ACC112 (cell line): Measurements from ENCODE around the gene MOB3A.
"Not testable (repeated sequence)": the region's sequence is repeated elsewhere in the genome, so short reads cannot be mapped to it uniquely, and the experiment has no call there.

Experiments used
- H2AFZ ChIP-seq: fragments of 200-600 bp; sonication (generic); one replicate; pipeline ENCODE4 v1.6.0; 2017; ENCODE audit warnings: antibody characterized with exemption, low read length; ENCODE audit not compliant: unreplicated experiment
- H3K27ac ChIP-seq: fragments of 200-600 bp; sonication (generic); 2 replicates; pipeline ENCODE4 v1.5.1; 2014; ENCODE audit warnings: low read depth, mild to moderate bottlenecking, antibody characterized with exemption, low read length, moderate library complexity
- H3K27me3 ChIP-seq: fragments of 200-600 bp; sonication (generic); 2 replicates; pipeline ENCODE4 v1.6.1; 2014; ENCODE audit warnings: mild to moderate bottlenecking, antibody characterized with exemption, low read length, moderate library complexity, mixed read lengths; ENCODE audit not compliant: insufficient read depth
- H3K36me3 ChIP-seq: fragments of 200-600 bp; sonication (generic); 2 replicates; pipeline ENCODE4 v1.6.1; 2016; ENCODE audit warnings: mild to moderate bottlenecking, antibody characterized with exemption, low read length, moderate library complexity, mixed read lengths; ENCODE audit not compliant: insufficient read depth
- H3K4me1 ChIP-seq: fragments of 200-600 bp; sonication (generic); one replicate; pipeline ENCODE4 v1.6.1; 2016; ENCODE audit warnings: low read length, mixed read lengths; ENCODE audit not compliant: insufficient read depth, unreplicated experiment, control insufficient read depth
- H3K4me3 ChIP-seq: fragments of 200-600 bp; sonication (generic); 2 replicates; pipeline ENCODE4 v1.5.1; 2014; ENCODE audit warnings: mild to moderate bottlenecking, low read depth, low read length
- H3K79me2 ChIP-seq: fragments of 200-600 bp; sonication (generic); one replicate; pipeline ENCODE4 v1.6.0; 2016; ENCODE audit warnings: low read length; ENCODE audit not compliant: control insufficient read depth, unreplicated experiment, insufficient read depth

Gene MOB3A

GRCh38 chr19:2034729-2035589 lies 61.2 kb downstream of the MOB3A start:
- Histone ChIP-seq H3K36me3 (no peaks in the 10 kb centered on the region), H3K4me1 (peaks cover 14% of the 10 kb centered on the region), H3K27me3 (no peaks in the 10 kb centered on the region), H2AFZ (no peak overlapping the region), H3K4me3 (no peak overlapping the region), H3K79me2 (no peaks in the 10 kb centered on the region), H3K27ac (no peak overlapping the region)

GRCh38 chr19:2034253-2034652 lies 61.9 kb downstream of the MOB3A start:
- not testable (repeated sequence) for H3K27me3 ChIP-seq, H3K36me3 ChIP-seq, H3K27ac ChIP-seq, H3K4me3 ChIP-seq, H2AFZ ChIP-seq, H3K79me2 ChIP-seq
- peaks cover 14% of the 10 kb centered on the region for H3K4me1 ChIP-seq

DNA sequence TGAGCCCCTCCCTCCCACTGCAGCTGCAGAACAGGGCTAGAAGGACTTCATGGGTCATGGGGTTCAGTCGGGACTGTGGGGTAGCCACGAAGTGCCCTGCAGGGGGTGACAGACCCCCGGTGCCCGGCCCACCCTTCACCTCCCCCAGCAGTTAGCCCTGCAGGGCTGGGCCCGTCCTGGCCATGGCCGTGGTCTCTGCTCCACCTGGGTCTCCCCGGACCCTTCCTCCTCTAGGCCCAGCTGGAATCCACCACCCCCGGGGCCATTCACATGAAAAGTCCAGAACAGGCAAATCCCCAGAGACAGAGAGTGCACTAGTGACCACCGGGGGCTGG lies 62.3 kb downstream of the MOB3A start:
- H3K79me2 ChIP-seq: no peaks in the 10 kb centered on the region
- no peak overlapping the region for H3K27ac ChIP-seq
- no peak overlapping the region for H3K4me3 ChIP-seq
- no peaks in the 10 kb centered on the region for H3K27me3 ChIP-seq
- H3K4me1 ChIP-seq: peaks cover 15% of the 10 kb centered on the region
- H3K36me3 ChIP-seq: no peaks in the 10 kb centered on the region
- H2AFZ ChIP-seq: no peak overlapping the region

DNA sequence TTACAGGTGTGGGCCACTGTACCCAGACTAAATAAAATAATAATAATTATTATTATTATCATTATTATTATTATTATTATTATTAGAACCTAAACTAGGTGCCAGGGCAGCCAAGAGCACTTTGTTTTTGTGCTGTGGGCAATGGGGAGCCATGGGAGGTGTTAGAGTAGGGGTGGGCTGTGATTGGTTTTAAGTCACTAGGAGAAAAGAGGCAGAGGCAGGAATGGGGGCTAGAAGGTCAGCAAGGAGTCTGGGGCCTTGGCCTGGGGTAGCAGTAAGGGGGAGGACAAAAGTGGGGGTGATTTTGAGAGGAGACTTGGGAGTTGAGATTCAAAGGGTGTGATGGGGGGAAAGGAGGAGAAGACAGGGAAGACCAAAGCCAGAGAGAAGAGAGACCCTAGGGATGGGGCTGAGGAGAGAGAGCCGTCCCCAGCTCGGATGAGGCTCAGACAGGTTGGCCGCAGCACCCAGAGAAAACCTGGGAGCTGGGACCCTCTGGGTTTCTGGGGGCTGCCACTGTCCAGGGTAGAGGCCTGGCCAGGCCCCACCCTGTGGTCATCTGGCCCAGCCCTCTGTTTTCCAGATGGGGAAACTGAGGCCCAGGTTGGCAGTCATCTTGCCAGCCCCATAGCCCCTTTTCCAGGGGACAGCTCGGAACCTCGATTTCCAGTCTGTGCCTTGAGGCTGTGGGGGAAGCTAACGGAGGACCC lies 62.9 kb downstream of the MOB3A start:
- H3K4me1 ChIP-seq: peaks cover 19% of the 10 kb centered on the region
- no peak overlapping the region for H3K27ac ChIP-seq
- H3K27me3 ChIP-seq: no peaks in the 10 kb centered on the region
- H3K79me2 ChIP-seq: no peaks in the 10 kb centered on the region
- no peak overlapping the region for H3K4me3 ChIP-seq
- no peaks in the 10 kb centered on the region for H3K36me3 ChIP-seq
- no peak overlapping the region for H2AFZ ChIP-seq

- H3K27me3 ChIP-seq: no peaks in the 10 kb centered on the region
- H3K27ac ChIP-seq: peak overlapping the region; percentile 82
- peak overlapping the region; percentile 58 for H3K4me3 ChIP-seq
- H2AFZ ChIP-seq: peak overlapping the region; percentile 60
- H3K4me1 ChIP-seq: peaks cover 22% of the 10 kb centered on the region
- H3K79me2 ChIP-seq: no peaks in the 10 kb centered on the region
- no peaks in the 10 kb centered on the region for H3K36me3 ChIP-seq
These were observed 63.7 kb downstream of the MOB3A start for GRCh38 chr19:2032296-2032941.

GRCh38 chr19:2027361-2027760 lies 68.8 kb downstream of the MOB3A start:
- no peak overlapping the region for H2AFZ ChIP-seq
- peaks cover 17% of the 10 kb centered on the region for H3K4me1 ChIP-seq
- H3K27ac ChIP-seq: no peak overlapping the region

DNA sequence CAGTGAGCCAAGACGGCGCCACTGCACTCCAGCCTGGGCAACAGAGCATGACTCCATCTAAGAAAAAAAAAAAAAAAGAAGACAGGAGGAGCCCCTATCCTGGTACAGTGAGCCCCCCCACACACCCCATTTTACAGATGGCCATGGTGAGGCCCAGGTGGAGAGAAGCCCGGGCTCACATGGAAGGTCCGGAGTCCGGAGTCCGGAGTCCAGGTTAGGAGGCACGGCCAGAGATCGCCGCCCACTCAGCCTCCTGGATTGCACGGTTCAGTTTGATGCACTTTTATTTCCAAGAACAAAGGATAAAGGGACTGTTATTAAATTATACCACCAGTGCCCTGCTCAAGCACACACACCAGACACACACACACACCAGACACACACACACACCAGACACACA lies 69.4 kb downstream of the MOB3A start:
- peaks cover 12% of the 10 kb centered on the region for H3K4me1 ChIP-seq
- no peaks in the 10 kb centered on the region for H3K79me2 ChIP-seq
- no peak overlapping the region for H2AFZ ChIP-seq
- no peak overlapping the region for H3K27ac ChIP-seq
- H3K27me3 ChIP-seq: no peaks in the 10 kb centered on the region
- H3K4me3 ChIP-seq: no peak overlapping the region
- H3K36me3 ChIP-seq: no peaks in the 10 kb centered on the region

More at GRCh38 chr19:2027361-2027760, 68.8 kb downstream of the MOB3A start:
- no peaks in the 10 kb centered on the region for H3K27me3 ChIP-seq
- no peak overlapping the region for H3K4me3 ChIP-seq
- H3K79me2 ChIP-seq: no peaks in the 10 kb centered on the region
- H3K36me3 ChIP-seq: no peaks in the 10 kb centered on the region

DNA sequence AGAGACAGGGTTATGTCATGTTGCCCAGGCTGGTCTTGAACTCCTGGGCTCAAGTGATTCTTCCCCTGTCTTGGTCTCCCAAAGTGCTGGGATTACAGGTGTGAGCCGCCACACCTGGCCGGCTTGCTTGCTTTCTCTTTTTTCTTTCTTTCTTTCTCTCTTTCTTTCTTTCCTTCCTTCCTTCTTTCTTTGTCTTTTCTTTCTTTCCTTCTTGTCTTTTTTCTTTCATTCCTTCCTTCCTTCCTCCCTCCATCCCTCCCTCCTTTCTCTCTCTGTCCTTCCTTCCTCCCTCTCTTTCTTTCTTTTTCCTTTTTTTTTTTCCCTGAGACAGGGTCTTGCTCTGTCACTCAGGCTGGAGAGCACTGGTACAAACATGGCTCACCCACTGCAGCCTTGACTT lies 73.8 kb downstream of the MOB3A start:
- Histone ChIP-seq H3K4me3 (no peak overlapping the region), H3K36me3 (no peaks in the 10 kb centered on the region), H2AFZ (no peak overlapping the region), H3K27me3 (no peaks in the 10 kb centered on the region), H3K4me1 (no peaks in the 10 kb centered on the region), H3K27ac (no peak overlapping the region), H3K79me2 (no peaks in the 10 kb centered on the region)

DNA sequence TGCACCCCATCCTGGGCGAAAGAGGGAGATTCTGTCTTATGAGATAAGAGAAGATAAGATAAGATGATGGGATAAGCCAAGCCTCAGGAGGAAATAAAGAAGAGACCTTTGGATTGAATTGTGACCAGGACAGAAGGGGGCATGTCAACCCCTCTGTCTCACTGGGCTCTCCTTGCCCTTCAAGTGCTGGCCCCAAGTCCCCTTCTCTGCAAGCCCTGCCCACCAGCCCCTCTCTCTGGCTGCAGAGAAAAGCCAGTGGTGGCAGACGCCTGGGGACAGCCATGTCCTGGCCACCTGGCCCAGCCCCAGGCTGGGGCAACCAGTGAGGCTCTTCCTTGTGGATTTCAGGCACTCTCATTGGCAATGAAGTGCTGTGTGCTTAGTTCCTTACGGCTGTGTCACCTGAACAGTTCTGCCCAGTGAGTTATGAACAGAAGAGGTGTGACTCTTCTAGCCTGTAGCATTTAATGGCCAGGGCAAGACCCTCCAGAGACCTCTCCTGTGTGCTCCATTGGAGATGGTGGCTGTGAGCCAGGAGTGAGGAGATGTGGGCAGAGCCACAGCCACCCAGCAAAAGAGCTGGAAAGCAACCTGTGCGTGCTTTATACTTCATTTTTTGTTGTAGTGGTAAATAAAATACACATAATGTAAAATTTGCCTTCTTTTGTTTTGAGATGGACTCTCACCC lies 74.5 kb downstream of the MOB3A start:
- Histone ChIP-seq H3K4me1 (no peaks in the 10 kb centered on the region), H2AFZ (no peak overlapping the region), H3K27ac (no peak overlapping the region), H3K79me2 (no peaks in the 10 kb centered on the region), H3K4me3 (no peak overlapping the region), H3K36me3 (no peaks in the 10 kb centered on the region), H3K27me3 (no peaks in the 10 kb centered on the region)
